ENCODE measurements around the gene ATF7IP.

GRCh38 chr12:14427929-14428328 is 62.4 kb downstream of the ATF7IP start:
- no peak for TF ChIP-seq IKZF3 (tag by site-specific recombination; IDR thresholded peaks at IDR 0.05)
- no peak for TF ChIP-seq CTCF (tag by site-specific recombination; IDR thresholded peaks at IDR 0.05)
- TF ChIP-seq ZNF623 (tag by site-specific recombination; IDR thresholded peaks at IDR 0.05): no peak
- TF ChIP-seq ZNF292 (tag by site-specific recombination; IDR thresholded peaks at IDR 0.05; ENCODE audit: borderline replicate concordance, low read depth): no peak
- no peak for TF ChIP-seq ZNF558 (tag by site-specific recombination; IDR thresholded peaks at IDR 0.05)
- TF ChIP-seq ZBTB21 (tag by site-specific recombination; IDR thresholded peaks at IDR 0.05): no peak
- TF ChIP-seq ZSCAN4 (tag by site-specific recombination; IDR thresholded peaks at IDR 0.05): no peak
- TF ChIP-seq MZF1 (tag by site-specific recombination; IDR thresholded peaks at IDR 0.05; ENCODE audit: borderline replicate concordance): no peak
- TF ChIP-seq ZNF777 (tag by site-specific recombination; IDR thresholded peaks at IDR 0.05; ENCODE audit: borderline replicate concordance): no peak
- no peak for TF ChIP-seq ZNF280C (tag by site-specific recombination; IDR thresholded peaks at IDR 0.05)
- TF ChIP-seq ZNF335 (tag by site-specific recombination; conservative IDR thresholded peaks at IDR 0.05): no peak
- no peak for TF ChIP-seq KLF7 (tag by site-specific recombination; IDR thresholded peaks at IDR 0.05; ENCODE audit: borderline replicate concordance)
